WTC11 (cell line): ENCODE measurements around the gene SMAD5.

Experiments used
- CREB1 ChIP-seq: sonication (generic); formaldehyde crosslinking; IDR thresholded peaks from 2 replicates; pipeline ENCODE4 v1.8.0; 2023; ENCODE audit warnings: mild to moderate bottlenecking, missing genetic modification reagents
- CTCF ChIP-seq: fragments of 200-600 bp; IDR thresholded peaks from 2 replicates; pipeline ENCODE4 v1.8.0; 2022; ENCODE audit warnings: antibody characterized with exemption
- E2F5 ChIP-seq: sonication (generic); formaldehyde crosslinking; IDR thresholded peaks from 2 replicates; pipeline ENCODE4 v1.8.1; 2022; ENCODE audit warnings: mild to moderate bottlenecking, moderate library complexity, missing genetic modification reagents
- FOXP1 ChIP-seq: sonication (generic); formaldehyde crosslinking; IDR thresholded peaks from 2 replicates; pipeline ENCODE4 v1.8.0; 2022; ENCODE audit warnings: missing genetic modification reagents, mild to moderate bottlenecking, moderate library complexity, borderline replicate concordance
- IRF1 ChIP-seq: sonication (generic); formaldehyde crosslinking; IDR thresholded peaks from 2 replicates; pipeline ENCODE4 v1.8.0; 2023; ENCODE audit warnings: missing genetic modification reagents
- JUN ChIP-seq: sonication (generic); formaldehyde crosslinking; IDR thresholded peaks from 2 replicates; pipeline ENCODE4 v1.8.0; 2023; ENCODE audit warnings: mild to moderate bottlenecking, missing genetic modification reagents
- KAT7 ChIP-seq: sonication (generic); formaldehyde crosslinking; IDR thresholded peaks from 2 replicates; pipeline ENCODE4 v1.8.1; 2023; ENCODE audit warnings: missing genetic modification reagents, mild to moderate bottlenecking, borderline replicate concordance
- NFYB ChIP-seq: sonication (generic); formaldehyde crosslinking; conservative IDR thresholded peaks from 2 replicates; pipeline ENCODE4 v1.8.0; 2022; ENCODE audit warnings: low read depth, missing genetic modification reagents
- PRDM15 ChIP-seq: sonication (generic); formaldehyde crosslinking; IDR thresholded peaks from 2 replicates; pipeline ENCODE4 v1.8.0; 2022; ENCODE audit warnings: missing genetic modification reagents
- STAT6 ChIP-seq: sonication (generic); formaldehyde crosslinking; conservative IDR thresholded peaks from 2 replicates; pipeline ENCODE4 v1.8.1; 2023; ENCODE audit warnings: mild to moderate bottlenecking, low read depth, missing genetic modification reagents, moderate library complexity
- TCF7 ChIP-seq: sonication (generic); formaldehyde crosslinking; IDR thresholded peaks from 2 replicates; pipeline ENCODE4 v1.8.0; 2022; ENCODE audit warnings: mild to moderate bottlenecking, low read depth, missing genetic modification reagents, moderate library complexity
- USF2 ChIP-seq: sonication (generic); formaldehyde crosslinking; IDR thresholded peaks from 2 replicates; pipeline ENCODE4 v1.8.1; 2023; ENCODE audit warnings: mild to moderate bottlenecking, missing genetic modification reagents, moderate library complexity
- ZNF121 ChIP-seq: sonication (generic); formaldehyde crosslinking; IDR thresholded peaks from 2 replicates; pipeline ENCODE4 v1.8.0; 2023; ENCODE audit warnings: missing genetic modification reagents
- ZNF512 ChIP-seq: sonication (generic); formaldehyde crosslinking; IDR thresholded peaks from 2 replicates; pipeline ENCODE4 v1.8.1; 2022; ENCODE audit warnings: missing genetic modification reagents, borderline replicate concordance

- TF ChIP-seq KAT7 (CRISPR knock-in tag) (no peak), PRDM15 (CRISPR knock-in tag) (no peak), STAT6 (CRISPR knock-in tag) (no peak), CTCF (no peak), ZNF121 (CRISPR knock-in tag) (no peak), ZNF512 (CRISPR knock-in tag) (no peak), JUN (no peak), USF2 (no peak), NFYB (CRISPR knock-in tag) (no peak), IRF1 (CRISPR knock-in tag) (no peak), E2F5 (CRISPR knock-in tag) (no peak), FOXP1 (CRISPR knock-in tag) (no peak), CREB1 (CRISPR knock-in tag) (no peak), TCF7 (CRISPR knock-in tag) (no peak)
Measured at GRCh38 chr5:136098176-136098575, 34.5 kb upstream of the SMAD5 start.
